GM23338 (cell line): ENCODE results near the gene USP3. TPM values are rescaled to one million over a fixed set of nuclear protein-coding genes. Genes with fewer than 3 reads are reported as not detected.

Experiments
- ATAC-seq: fragments of 200-7000 bp; cut with Tn5 transposase; 3 replicates; pipeline ENCODE4 v1.9.1; 2020
- DNase-seq: peaks from one replicate; pipeline ENCODE4 v3.0.0-alpha.2; 2015; ENCODE audit warnings: low spot score
- H2AFZ ChIP-seq: fragments of 200-600 bp; sonication (generic); 2 replicates; pipeline ENCODE4 v1.8.0; 2016; ENCODE audit warnings: antibody characterized with exemption, mild to moderate bottlenecking, moderate library complexity
- H3F3A ChIP-seq: fragments of 200-600 bp; sonication (generic); replicated peaks from 2 replicates; pipeline ENCODE4 v1.8.0; 2017; ENCODE audit warnings: antibody characterized with exemption, mixed run types, low read depth
- H3K27ac ChIP-seq: fragments of 200-600 bp; sonication (generic); 2 replicates; pipeline ENCODE4 v1.6.1; 2016; ENCODE audit warnings: low read depth
- H3K27me3 ChIP-seq: fragments of 200-600 bp; sonication (generic); 2 replicates; pipeline ENCODE4 v1.8.0; 2016; ENCODE audit warnings: mild to moderate bottlenecking, mixed run types, moderate library complexity; ENCODE audit not compliant: insufficient read depth
- H3K36me3 ChIP-seq: fragments of 200-600 bp; sonication (generic); 2 replicates; pipeline ENCODE4 v1.8.0; 2016; ENCODE audit warnings: mild to moderate bottlenecking; ENCODE audit not compliant: insufficient read depth
- H3K4me1 ChIP-seq: fragments of 200-600 bp; sonication (generic); 2 replicates; pipeline ENCODE4 v1.8.0; 2016; ENCODE audit warnings: mild to moderate bottlenecking, moderate library complexity; ENCODE audit not compliant: insufficient read depth
- H3K4me2 ChIP-seq: fragments of 200-600 bp; sonication (generic); 2 replicates; pipeline ENCODE4 v1.7.1; 2017; ENCODE audit warnings: mixed run types
- H3K4me3 ChIP-seq: fragments of 200-600 bp; sonication (generic); 2 replicates; pipeline ENCODE4 v1.6.1; 2016; ENCODE audit warnings: mixed run types
- H3K79me2 ChIP-seq: fragments of 200-600 bp; sonication (generic); replicated peaks from 2 replicates; pipeline ENCODE4 v1.8.0; 2017; ENCODE audit warnings: mild to moderate bottlenecking; ENCODE audit not compliant: insufficient read depth
- H3K9me2 ChIP-seq: fragments of 200-600 bp; sonication (generic); 2 replicates; pipeline ENCODE4 v1.8.0; 2017; ENCODE audit not compliant: insufficient read depth
- H4K20me1 ChIP-seq: fragments of 200-600 bp; sonication (generic); replicated peaks from 2 replicates; pipeline ENCODE4 v1.8.0; 2017; ENCODE audit warnings: mild to moderate bottlenecking; ENCODE audit not compliant: insufficient read depth
- H3K27ac Mint-ChIP-seq: 2 replicates; pipeline ENCODE4 v1.8.0; 2020; ENCODE audit warnings: inconsistent platforms, mild to moderate bottlenecking, moderate library complexity, mixed read lengths
- H3K27me3 Mint-ChIP-seq: 3 replicates; pipeline ENCODE4 v1.8.0; 2022; ENCODE audit warnings: low read depth, mild to moderate bottlenecking, moderate library complexity, mixed read lengths, inconsistent platforms; ENCODE audit not compliant: insufficient read depth, poor library complexity
- H3K36me3 Mint-ChIP-seq: 3 replicates; pipeline ENCODE4 v1.8.0; 2021; ENCODE audit warnings: low read depth, mild to moderate bottlenecking, inconsistent platforms, moderate library complexity, mixed read lengths
- H3K4me1 Mint-ChIP-seq: 3 replicates; pipeline ENCODE4 v1.8.0; 2020; ENCODE audit warnings: mild to moderate bottlenecking, inconsistent platforms, mixed read lengths
- H3K4me3 Mint-ChIP-seq: 3 replicates; pipeline ENCODE4 v1.8.0; 2021; ENCODE audit warnings: moderate library complexity, mild to moderate bottlenecking, inconsistent platforms, mixed read lengths
- H3K9me3 Mint-ChIP-seq: 3 replicates; pipeline ENCODE4 v1.8.0; 2020; ENCODE audit warnings: moderate library complexity, mild to moderate bottlenecking, inconsistent platforms, mixed read lengths
- CREB1 ChIP-seq: fragments of 250-450 bp; sonication (Bioruptor Pico); IDR thresholded peaks from 2 replicates; pipeline ENCODE4 v1.5.0; 2020; ENCODE audit warnings: low read depth, mild to moderate bottlenecking, moderate library complexity
- ETS1 ChIP-seq: IDR thresholded peaks from 2 replicates; pipeline ENCODE4 v1.6.1; 2016; ENCODE audit warnings: antibody characterized with exemption
- EZH2 ChIP-seq: fragments of 200-600 bp; sonication (generic); IDR thresholded peaks from one replicate; pipeline ENCODE4 v1.8.0; 2017; ENCODE audit warnings: antibody characterized with exemption, mild to moderate bottlenecking, low read depth; ENCODE audit not compliant: unreplicated experiment
- EZH2phosphoT487 ChIP-seq: fragments of 200-600 bp; sonication (generic); IDR thresholded peaks from one replicate; pipeline ENCODE4 v1.8.1; 2018; ENCODE audit warnings: antibody characterized with exemption; ENCODE audit not compliant: unreplicated experiment
- JUNB ChIP-seq: IDR thresholded peaks from one replicate; pipeline ENCODE4 v1.6.1; 2016; ENCODE audit warnings: antibody characterized with exemption; ENCODE audit not compliant: unreplicated experiment
- NANOG ChIP-seq: IDR thresholded peaks from 2 replicates; pipeline ENCODE4 v1.6.1; 2016; ENCODE audit warnings: antibody characterized with exemption, borderline replicate concordance
- POLR2AphosphoS5 ChIP-seq: IDR thresholded peaks from 2 replicates; pipeline ENCODE4 v1.6.1; 2016; ENCODE audit warnings: antibody characterized with exemption, low read depth
- STAT1 ChIP-seq: IDR thresholded peaks from one replicate; pipeline ENCODE4 v1.6.1; 2016; ENCODE audit warnings: antibody characterized with exemption; ENCODE audit not compliant: unreplicated experiment
- ZNF114 ChIP-seq: fragments of 250-450 bp; sonication (Bioruptor Pico); IDR thresholded peaks from 2 replicates; pipeline ENCODE4 v1.5.0; 2020; ENCODE audit warnings: mild to moderate bottlenecking, moderate library complexity
- ZNF331 ChIP-seq: fragments of 250-450 bp; sonication (Bioruptor Pico); IDR thresholded peaks from 2 replicates; pipeline ENCODE4 v1.5.0; 2020; ENCODE audit warnings: low read depth, mild to moderate bottlenecking, moderate library complexity
- polyA plus RNA-seq: library from polyadenylated mRNA; unstranded; fragments of >200 nt; fragmentation: Nextera tagmentation; extraction: Ambion mirVana; gene quantifications from 2 replicates; pipeline ENCODE4 v1.2.1, GENCODE V29; 2016
- total RNA-seq: library from RNA; depleted of rRNA; stranded (reverse); fragments of >200 nt; shearing (Covaris generic); gene quantifications from 2 replicates; pipeline ENCODE4 v1.2.3, GENCODE V29; 2014
- TF ChIP-seq, protein P1 (sequence below): fragments of 250-450 bp; sonication (Bioruptor Pico); IDR thresholded peaks from 2 replicates; pipeline ENCODE4 v1.5.0; 2020; ENCODE audit warnings: mild to moderate bottlenecking, moderate library complexity
- TF ChIP-seq, protein P2 (sequence below): IDR thresholded peaks from one replicate; pipeline ENCODE4 v1.6.1; 2018; ENCODE audit warnings: antibody characterized with exemption; ENCODE audit not compliant: unreplicated experiment

USP3 gene
- total and polyA plus RNA-seq, 2 experiments from 2014 or later: 9.7 to 9.9 TPM

GRCh38 chr15:63597038-63597790 lies 92.8 kb downstream of the USP3 start, which contains the start of gene FBXL22 (continued):
- TF ChIP-seq STAT1: no peak
- no peak for TF ChIP-seq POLR2AphosphoS5
- no peak for TF ChIP-seq NANOG
- TF ChIP-seq EZH2: no peak

DNA sequence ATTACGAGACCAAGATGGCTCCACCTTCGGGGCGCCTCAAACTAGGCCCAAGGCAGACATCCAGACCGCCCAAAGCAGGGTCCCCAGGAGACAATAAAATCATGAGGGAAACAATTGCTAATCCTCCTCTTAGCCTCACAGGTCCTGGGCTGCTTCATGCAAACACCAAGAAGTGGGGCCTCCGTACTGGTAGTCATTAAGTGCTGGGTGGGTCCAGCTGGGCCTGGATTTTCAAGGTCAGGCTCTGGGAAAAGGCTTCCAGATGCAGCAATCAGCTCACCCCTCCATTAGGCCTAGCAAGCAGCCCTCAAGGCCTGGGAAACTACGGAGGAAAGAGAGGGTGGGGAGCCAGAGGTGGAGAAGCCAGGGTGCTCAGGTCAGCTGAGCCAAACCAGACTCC lies 93.4 kb downstream of the USP3 start:
- H3K9me2 ChIP-seq: no peaks in the 10 kb centered on the region
- ATAC-seq (no peak), DNase-seq (no peak)
- H3K4me2 ChIP-seq: no peak overlapping the region
- no peak overlapping the region for H3K27ac ChIP-seq
- peaks cover 9% of the 10 kb centered on the region; the same call in 1 of the 2 replicates for H3F3A ChIP-seq
- Mint-ChIP-seq H3K4me3 (no peak overlapping the region), H3K4me1 (peaks cover 45% of the 10 kb centered on the region), H3K27me3 (peaks cover 36% of the 10 kb centered on the region), H3K36me3 (no peaks in the 10 kb centered on the region), H3K9me3 (no peaks in the 10 kb centered on the region), H3K27ac (no peak overlapping the region)
- peaks cover 35% of the 10 kb centered on the region for H3K27me3 ChIP-seq
- H3K4me3 ChIP-seq: no peak overlapping the region
- no peaks in the 10 kb centered on the region for H4K20me1 ChIP-seq
- no peak overlapping the region for H2AFZ ChIP-seq
- no peaks in the 10 kb centered on the region for H3K79me2 ChIP-seq
- H3K4me1 ChIP-seq: peaks cover 24% of the 10 kb centered on the region
- H3K36me3 ChIP-seq: no peaks in the 10 kb centered on the region
- TF ChIP-seq NANOG (no peak), ETS1 (no peak), STAT1 (no peak), ZNF331 (CRISPR knock-in tag) (no peak), JUNB (no peak), EZH2 (no peak), EZH2phosphoT487 (no peak), CREB1 (no peak), ZNF114 (no peak), POLR2AphosphoS5 (no peak)
- TF ChIP-seq, protein P1, sequence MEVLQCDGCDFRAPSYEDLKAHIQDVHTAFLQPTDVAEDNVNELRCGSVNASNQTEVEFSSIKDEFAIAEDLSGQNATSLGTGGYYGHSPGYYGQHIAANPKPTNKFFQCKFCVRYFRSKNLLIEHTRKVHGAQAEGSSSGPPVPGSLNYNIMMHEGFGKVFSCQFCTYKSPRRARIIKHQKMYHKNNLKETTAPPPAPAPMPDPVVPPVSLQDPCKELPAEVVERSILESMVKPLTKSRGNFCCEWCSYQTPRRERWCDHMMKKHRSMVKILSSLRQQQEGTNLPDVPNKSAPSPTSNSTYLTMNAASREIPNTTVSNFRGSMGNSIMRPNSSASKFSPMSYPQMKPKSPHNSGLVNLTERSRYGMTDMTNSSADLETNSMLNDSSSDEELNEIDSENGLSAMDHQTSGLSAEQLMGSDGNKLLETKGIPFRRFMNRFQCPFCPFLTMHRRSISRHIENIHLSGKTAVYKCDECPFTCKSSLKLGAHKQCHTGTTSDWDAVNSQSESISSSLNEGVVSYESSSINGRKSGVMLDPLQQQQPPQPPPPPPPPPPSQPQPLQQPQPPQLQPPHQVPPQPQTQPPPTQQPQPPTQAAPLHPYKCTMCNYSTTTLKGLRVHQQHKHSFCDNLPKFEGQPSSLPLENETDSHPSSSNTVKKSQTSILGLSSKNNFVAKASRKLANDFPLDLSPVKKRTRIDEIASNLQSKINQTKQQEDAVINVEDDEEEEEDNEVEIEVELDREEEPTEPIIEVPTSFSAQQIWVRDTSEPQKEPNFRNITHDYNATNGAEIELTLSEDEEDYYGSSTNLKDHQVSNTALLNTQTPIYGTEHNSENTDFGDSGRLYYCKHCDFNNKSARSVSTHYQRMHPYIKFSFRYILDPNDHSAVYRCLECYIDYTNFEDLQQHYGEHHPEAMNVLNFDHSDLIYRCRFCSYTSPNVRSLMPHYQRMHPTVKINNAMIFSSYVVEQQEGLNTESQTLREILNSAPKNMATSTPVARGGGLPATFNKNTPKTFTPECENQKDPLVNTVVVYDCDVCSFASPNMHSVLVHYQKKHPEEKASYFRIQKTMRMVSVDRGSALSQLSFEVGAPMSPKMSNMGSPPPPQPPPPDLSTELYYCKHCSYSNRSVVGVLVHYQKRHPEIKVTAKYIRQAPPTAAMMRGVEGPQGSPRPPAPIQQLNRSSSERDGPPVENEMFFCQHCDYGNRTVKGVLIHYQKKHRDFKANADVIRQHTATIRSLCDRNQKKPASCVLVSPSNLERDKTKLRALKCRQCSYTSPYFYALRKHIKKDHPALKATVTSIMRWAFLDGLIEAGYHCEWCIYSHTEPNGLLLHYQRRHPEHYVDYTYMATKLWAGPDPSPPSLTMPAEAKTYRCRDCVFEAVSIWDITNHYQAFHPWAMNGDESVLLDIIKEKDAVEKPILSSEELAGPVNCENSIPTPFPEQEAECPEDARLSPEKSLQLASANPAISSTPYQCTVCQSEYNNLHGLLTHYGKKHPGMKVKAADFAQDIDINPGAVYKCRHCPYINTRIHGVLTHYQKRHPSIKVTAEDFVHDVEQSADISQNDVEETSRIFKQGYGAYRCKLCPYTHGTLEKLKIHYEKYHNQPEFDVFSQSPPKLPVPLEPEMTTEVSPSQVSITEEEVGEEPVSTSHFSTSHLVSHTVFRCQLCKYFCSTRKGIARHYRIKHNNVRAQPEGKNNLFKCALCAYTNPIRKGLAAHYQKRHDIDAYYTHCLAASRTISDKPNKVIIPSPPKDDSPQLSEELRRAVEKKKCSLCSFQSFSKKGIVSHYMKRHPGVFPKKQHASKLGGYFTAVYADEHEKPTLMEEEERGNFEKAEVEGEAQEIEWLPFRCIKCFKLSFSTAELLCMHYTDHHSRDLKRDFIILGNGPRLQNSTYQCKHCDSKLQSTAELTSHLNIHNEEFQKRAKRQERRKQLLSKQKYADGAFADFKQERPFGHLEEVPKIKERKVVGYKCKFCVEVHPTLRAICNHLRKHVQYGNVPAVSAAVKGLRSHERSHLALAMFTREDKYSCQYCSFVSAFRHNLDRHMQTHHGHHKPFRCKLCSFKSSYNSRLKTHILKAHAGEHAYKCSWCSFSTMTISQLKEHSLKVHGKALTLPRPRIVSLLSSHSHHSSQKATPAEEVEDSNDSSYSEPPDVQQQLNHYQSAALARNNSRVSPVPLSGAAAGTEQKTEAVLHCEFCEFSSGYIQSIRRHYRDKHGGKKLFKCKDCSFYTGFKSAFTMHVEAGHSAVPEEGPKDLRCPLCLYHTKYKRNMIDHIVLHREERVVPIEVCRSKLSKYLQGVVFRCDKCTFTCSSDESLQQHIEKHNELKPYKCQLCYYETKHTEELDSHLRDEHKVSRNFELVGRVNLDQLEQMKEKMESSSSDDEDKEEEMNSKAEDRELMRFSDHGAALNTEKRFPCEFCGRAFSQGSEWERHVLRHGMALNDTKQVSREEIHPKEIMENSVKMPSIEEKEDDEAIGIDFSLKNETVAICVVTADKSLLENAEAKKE (CRISPR knock-in tag): no peak
- TF ChIP-seq, protein P2, sequence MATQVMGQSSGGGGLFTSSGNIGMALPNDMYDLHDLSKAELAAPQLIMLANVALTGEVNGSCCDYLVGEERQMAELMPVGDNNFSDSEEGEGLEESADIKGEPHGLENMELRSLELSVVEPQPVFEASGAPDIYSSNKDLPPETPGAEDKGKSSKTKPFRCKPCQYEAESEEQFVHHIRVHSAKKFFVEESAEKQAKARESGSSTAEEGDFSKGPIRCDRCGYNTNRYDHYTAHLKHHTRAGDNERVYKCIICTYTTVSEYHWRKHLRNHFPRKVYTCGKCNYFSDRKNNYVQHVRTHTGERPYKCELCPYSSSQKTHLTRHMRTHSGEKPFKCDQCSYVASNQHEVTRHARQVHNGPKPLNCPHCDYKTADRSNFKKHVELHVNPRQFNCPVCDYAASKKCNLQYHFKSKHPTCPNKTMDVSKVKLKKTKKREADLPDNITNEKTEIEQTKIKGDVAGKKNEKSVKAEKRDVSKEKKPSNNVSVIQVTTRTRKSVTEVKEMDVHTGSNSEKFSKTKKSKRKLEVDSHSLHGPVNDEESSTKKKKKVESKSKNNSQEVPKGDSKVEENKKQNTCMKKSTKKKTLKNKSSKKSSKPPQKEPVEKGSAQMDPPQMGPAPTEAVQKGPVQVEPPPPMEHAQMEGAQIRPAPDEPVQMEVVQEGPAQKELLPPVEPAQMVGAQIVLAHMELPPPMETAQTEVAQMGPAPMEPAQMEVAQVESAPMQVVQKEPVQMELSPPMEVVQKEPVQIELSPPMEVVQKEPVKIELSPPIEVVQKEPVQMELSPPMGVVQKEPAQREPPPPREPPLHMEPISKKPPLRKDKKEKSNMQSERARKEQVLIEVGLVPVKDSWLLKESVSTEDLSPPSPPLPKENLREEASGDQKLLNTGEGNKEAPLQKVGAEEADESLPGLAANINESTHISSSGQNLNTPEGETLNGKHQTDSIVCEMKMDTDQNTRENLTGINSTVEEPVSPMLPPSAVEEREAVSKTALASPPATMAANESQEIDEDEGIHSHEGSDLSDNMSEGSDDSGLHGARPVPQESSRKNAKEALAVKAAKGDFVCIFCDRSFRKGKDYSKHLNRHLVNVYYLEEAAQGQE: no peak
